Lower lobe of right lung (tissue), 2 donors: ENCODE data around the gene ANKS1B. TPM values are rescaled to one million over a fixed set of nuclear protein-coding genes. Genes with fewer than 3 reads are reported as not detected.
"Not testable (repeated sequence)": the region's sequence is repeated elsewhere in the genome, so short reads cannot be mapped to it uniquely, and the experiment has no call there.

ENCODE experiments used
- ATAC-seq, 2 donors: fragments of 200-7000 bp; cut with Tn5 transposase; one replicate each; pipeline ENCODE4 v1.9.1; 2020 to 2022; ENCODE audit warnings: mild to moderate bottlenecking in 2 of 2, moderate library complexity in 2 of 2
- DNase-seq: peaks from one replicate; pipeline ENCODE4 v3.0.0-alpha.2; 2020
- H3K27ac ChIP-seq: fragments of 200-600 bp; one replicate; pipeline ENCODE4 v1.8.0; 2022
- H3K27me3 ChIP-seq: fragments of 200-600 bp; one replicate; pipeline ENCODE4 v1.8.0; 2022; ENCODE audit warnings: low read depth
- H3K36me3 ChIP-seq: fragments of 200-600 bp; one replicate; pipeline ENCODE4 v1.8.0; 2022; ENCODE audit warnings: mild to moderate bottlenecking
- H3K4me1 ChIP-seq: fragments of 200-600 bp; one replicate; pipeline ENCODE4 v1.8.0; 2022
- H3K4me3 ChIP-seq: fragments of 200-600 bp; one replicate; pipeline ENCODE4 v1.8.0; 2022; ENCODE audit warnings: mild to moderate bottlenecking
- H3K9me3 ChIP-seq: fragments of 200-600 bp; one replicate; pipeline ENCODE4 v1.8.0; 2022
- intact Hi-C: fragments of 100-400 bp; cut with DNase I; formaldehyde crosslinking; loops from one replicate; pipeline ENCODE4 v1.11.0; 2022
- total RNA-seq: library from RNA; stranded (reverse); fragmentation: NEBNext Ultra II Directional; extraction: Animal tissue kit (Norgen Biotek cat#: 25700); gene quantifications from one replicate; pipeline ENCODE4 v1.2.1, GENCODE V29; 2021
- TF ChIP-seq, protein P1 (sequence below): fragments of 200-600 bp; IDR thresholded peaks from one replicate; pipeline ENCODE4 v1.8.0; 2022; ENCODE audit warnings: antibody characterized with exemption, mild to moderate bottlenecking
- donor health status: DM: no; HTN: yes; CAD: no; lungs with severe emphysema.

ANKS1B gene
- total RNA-seq, 1 donor from 2014 or later = 4.0 TPM

GRCh38 chr12:99596762-99597161 is 388.0 kb downstream of the ANKS1B start:
- Histone ChIP-seq H3K27ac (no peak overlapping the region), H3K36me3 (no peaks in the 10 kb centered on the region), H3K4me3 (no peak overlapping the region), H3K4me1 (no peaks in the 10 kb centered on the region), H3K27me3 (no peaks in the 10 kb centered on the region), H3K9me3 (no peaks in the 10 kb centered on the region)
- intact Hi-C loops = no loop called here
- DNase-seq = no peak
- ATAC-seq = no peak
- TF ChIP-seq, protein P1, sequence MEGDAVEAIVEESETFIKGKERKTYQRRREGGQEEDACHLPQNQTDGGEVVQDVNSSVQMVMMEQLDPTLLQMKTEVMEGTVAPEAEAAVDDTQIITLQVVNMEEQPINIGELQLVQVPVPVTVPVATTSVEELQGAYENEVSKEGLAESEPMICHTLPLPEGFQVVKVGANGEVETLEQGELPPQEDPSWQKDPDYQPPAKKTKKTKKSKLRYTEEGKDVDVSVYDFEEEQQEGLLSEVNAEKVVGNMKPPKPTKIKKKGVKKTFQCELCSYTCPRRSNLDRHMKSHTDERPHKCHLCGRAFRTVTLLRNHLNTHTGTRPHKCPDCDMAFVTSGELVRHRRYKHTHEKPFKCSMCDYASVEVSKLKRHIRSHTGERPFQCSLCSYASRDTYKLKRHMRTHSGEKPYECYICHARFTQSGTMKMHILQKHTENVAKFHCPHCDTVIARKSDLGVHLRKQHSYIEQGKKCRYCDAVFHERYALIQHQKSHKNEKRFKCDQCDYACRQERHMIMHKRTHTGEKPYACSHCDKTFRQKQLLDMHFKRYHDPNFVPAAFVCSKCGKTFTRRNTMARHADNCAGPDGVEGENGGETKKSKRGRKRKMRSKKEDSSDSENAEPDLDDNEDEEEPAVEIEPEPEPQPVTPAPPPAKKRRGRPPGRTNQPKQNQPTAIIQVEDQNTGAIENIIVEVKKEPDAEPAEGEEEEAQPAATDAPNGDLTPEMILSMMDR = no peak

- DNase-seq, intact Hi-C loops, H3K36me3 ChIP-seq, ATAC-seq, H3K9me3 ChIP-seq, H3K27ac ChIP-seq, H3K27me3 ChIP-seq, H3K4me1 ChIP-seq, H3K4me3 ChIP-seq: not testable (repeated sequence)
Observed at GRCh38 chr12:99577125-99577524, 407.6 kb downstream of the ANKS1B start.

DNA sequence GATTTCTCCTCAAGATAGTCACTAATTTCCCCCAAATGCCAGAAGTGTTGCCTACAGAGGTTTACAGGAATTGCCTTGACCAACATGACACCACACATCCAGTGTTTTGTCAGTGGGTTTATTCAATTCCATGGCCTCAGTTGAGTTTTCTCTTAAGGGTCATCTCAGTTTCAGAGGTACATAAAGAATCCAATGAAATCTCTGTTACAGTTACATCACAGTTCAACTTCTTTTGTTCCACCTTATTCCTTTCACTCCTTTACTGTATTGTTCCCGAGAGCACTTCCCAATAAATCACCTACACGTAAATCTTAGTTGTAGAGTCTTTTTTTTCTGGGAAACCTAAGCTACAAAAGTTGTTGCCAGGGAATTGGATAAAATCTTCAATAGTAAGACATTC is 410.8 kb downstream of the ANKS1B start:
- DNase-seq (no peak), ATAC-seq (no peak)
- Histone ChIP-seq H3K27ac (no peak overlapping the region), H3K36me3 (no peaks in the 10 kb centered on the region), H3K27me3 (no peaks in the 10 kb centered on the region), H3K4me1 (no peaks in the 10 kb centered on the region), H3K9me3 (no peaks in the 10 kb centered on the region), H3K4me3 (no peak overlapping the region)
- TF ChIP-seq, protein P1 = no peak
- intact Hi-C loops = no loop called here

DNA sequence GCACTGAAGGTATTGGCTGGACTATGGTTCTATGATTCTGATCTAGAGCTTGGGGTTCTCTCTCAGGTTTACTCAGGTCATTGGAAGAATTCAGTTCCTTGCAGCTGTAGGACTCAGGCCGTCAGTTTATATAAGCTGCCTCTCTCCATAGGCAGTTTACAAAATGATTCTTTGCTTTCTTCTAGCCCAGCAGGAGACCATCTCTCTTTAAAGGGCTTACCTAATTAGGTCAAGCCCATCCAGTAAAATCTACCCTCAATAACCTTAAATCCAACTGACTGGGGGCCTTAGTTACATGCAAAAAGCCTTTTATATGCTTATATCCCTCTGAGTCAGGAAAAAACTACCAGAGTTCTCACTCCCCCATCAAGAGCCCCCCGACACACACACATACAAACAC is 417.7 kb downstream of the ANKS1B start:
- no peak for DNase-seq

GRCh38 chr12:99558109-99558508 is 426.6 kb downstream of the ANKS1B start:
- no peak overlapping the region for H3K4me3 ChIP-seq
- no peaks in the 10 kb centered on the region for H3K9me3 ChIP-seq
- peak; percentile 35 for DNase-seq
- peak; percentile 11 to 32 for ATAC-seq
- no peaks in the 10 kb centered on the region for H3K27me3 ChIP-seq
- H3K4me1 ChIP-seq = no peaks in the 10 kb centered on the region
- TF ChIP-seq, protein P1 = no peak
- no peak overlapping the region for H3K27ac ChIP-seq
- intact Hi-C loops = no loop called here
- H3K36me3 ChIP-seq = no peaks in the 10 kb centered on the region

More for the DNA sequence above, 417.7 kb downstream of the ANKS1B start:
- H3K9me3 ChIP-seq = no peaks in the 10 kb centered on the region
- H3K27me3 ChIP-seq = no peaks in the 10 kb centered on the region
- no peaks in the 10 kb centered on the region for H3K4me1 ChIP-seq
- TF ChIP-seq, protein P1 = no peak
- H3K4me3 ChIP-seq = no peak overlapping the region
- H3K27ac ChIP-seq = no peak overlapping the region
- H3K36me3 ChIP-seq = no peaks in the 10 kb centered on the region
- intact Hi-C loops = no loop called here
- no peak for ATAC-seq

- no peaks in the 10 kb centered on the region for H3K4me1 ChIP-seq
- no peak overlapping the region for H3K4me3 ChIP-seq
- DNase-seq (no peak), ATAC-seq (no peak)
- intact Hi-C loops = no loop called here
- no peaks in the 10 kb centered on the region for H3K36me3 ChIP-seq
- TF ChIP-seq, protein P1 = no peak
- H3K27ac ChIP-seq = no peak overlapping the region
- no peaks in the 10 kb centered on the region for H3K27me3 ChIP-seq
- H3K9me3 ChIP-seq = no peaks in the 10 kb centered on the region
Observed at GRCh38 chr12:99553461-99553860, 431.3 kb downstream of the ANKS1B start.
